Liver (tissue), 10 donors: Measurements from ENCODE around the gene ZNF878. TPM values are rescaled to one million over a fixed set of nuclear protein-coding genes. Genes with fewer than 3 reads are reported as not detected.

Experiments
- DNase-seq: peaks from one replicate; pipeline ENCODE4 v3.0.0-alpha.2; 2017; ENCODE audit warnings: low spot score
- H3K27ac ChIP-seq, 2 donors: one replicate each; pipeline ENCODE4 v1.7.0; 2013; ENCODE audit warnings: inconsistent platforms in 2 of 2, low read length in 2 of 2, control low read depth in 1 of 2, low read depth in 1 of 2, mild to moderate bottlenecking in 1 of 2
- H3K27me3 ChIP-seq, 4 donors: one replicate each; pipeline versions ENCODE4 v1.6.1 to v1.7.0; 2013; ENCODE audit warnings: low read length in 3 of 4, inconsistent platforms in 1 of 4, mild to moderate bottlenecking in 1 of 4, moderate library complexity in 1 of 4; ENCODE audit not compliant: control insufficient read depth in 4 of 4, insufficient read depth in 4 of 4
- H3K36me3 ChIP-seq, 4 donors: one replicate each; pipeline versions ENCODE4 v1.6.1 to v1.7.0; 2013; ENCODE audit warnings: low read length in 3 of 4, mild to moderate bottlenecking in 3 of 4, low read depth in 1 of 4, moderate library complexity in 1 of 4; ENCODE audit not compliant: control insufficient read depth in 4 of 4, insufficient read depth in 3 of 4
- H3K4me1 ChIP-seq, 4 donors: one replicate each; pipeline versions ENCODE4 v1.6.1 to v1.7.0; 2013; ENCODE audit warnings: low read length in 3 of 4, mild to moderate bottlenecking in 3 of 4, moderate library complexity in 1 of 4; ENCODE audit not compliant: control insufficient read depth in 4 of 4, insufficient read depth in 4 of 4
- H3K4me3 ChIP-seq, 3 donors: one replicate each; pipeline versions ENCODE4 v1.6.1 to v1.7.0; 2013; ENCODE audit warnings: low read length in 3 of 3, control low read depth in 1 of 3, low read depth in 1 of 3, mild to moderate bottlenecking in 1 of 3
- H3K9ac ChIP-seq, 2 donors: one replicate each; pipeline ENCODE4 v1.7.0; 2013; ENCODE audit warnings: low read length in 2 of 2, mild to moderate bottlenecking in 2 of 2, moderate library complexity in 2 of 2, control low read depth in 1 of 2, low read depth in 1 of 2
- H3K9me3 ChIP-seq, 4 donors: one replicate each; pipeline versions ENCODE4 v1.6.1 to v1.7.0; 2013; ENCODE audit warnings: low read length in 3 of 4; ENCODE audit not compliant: control insufficient read depth in 4 of 4
- ATF3 ChIP-seq: IDR thresholded peaks from 2 replicates; pipeline ENCODE4 v1.6.1; 2016; ENCODE audit warnings: antibody characterized with exemption
- FOXA1 ChIP-seq: IDR thresholded peaks from 2 replicates; pipeline ENCODE4 v1.6.1; 2016; ENCODE audit warnings: antibody characterized with exemption
- GABPA ChIP-seq, 2 donors: IDR thresholded peaks in 1 of 2; conservative IDR thresholded peaks in 1 of 2; 2 replicates each; pipeline ENCODE4 v1.6.1; 2016; ENCODE audit warnings: antibody characterized with exemption in 2 of 2, mild to moderate bottlenecking in 1 of 2, moderate library complexity in 1 of 2
- HNF4G ChIP-seq: IDR thresholded peaks from 2 replicates; pipeline ENCODE4 v1.6.1; 2016; ENCODE audit warnings: antibody characterized with exemption
- JUND ChIP-seq, 2 donors: IDR thresholded peaks; 2 replicates each; pipeline ENCODE4 v1.6.1; 2016; ENCODE audit warnings: antibody characterized with exemption in 2 of 2
- NR2F2 ChIP-seq: IDR thresholded peaks from 2 replicates; pipeline ENCODE4 v1.6.1; 2016; ENCODE audit warnings: antibody characterized with exemption
- RAD21 ChIP-seq, 2 donors: IDR thresholded peaks; 2 replicates each; pipeline ENCODE4 v1.6.1; 2016; ENCODE audit warnings: antibody characterized with exemption in 2 of 2, mild to moderate bottlenecking in 2 of 2
- REST ChIP-seq: IDR thresholded peaks from 2 replicates; pipeline ENCODE4 v1.6.1; 2016; ENCODE audit warnings: antibody characterized with exemption, mild to moderate bottlenecking
- RXRA ChIP-seq, 2 donors: IDR thresholded peaks; 2 replicates each; pipeline ENCODE4 v1.6.1; 2017 to 2018; ENCODE audit warnings: antibody characterized with exemption in 2 of 2, mild to moderate bottlenecking in 1 of 2
- SP1 ChIP-seq: IDR thresholded peaks from 2 replicates; pipeline ENCODE4 v1.6.1; 2018; ENCODE audit warnings: antibody characterized with exemption, mild to moderate bottlenecking
- TAF1 ChIP-seq: conservative IDR thresholded peaks from 2 replicates; pipeline ENCODE4 v1.6.1; 2016; ENCODE audit warnings: antibody characterized with exemption, mild to moderate bottlenecking
- ZBTB33 ChIP-seq: IDR thresholded peaks from 2 replicates; pipeline ENCODE4 v1.6.1; 2016; ENCODE audit warnings: antibody characterized with exemption
- WGBS: extraction: QIAGEN DNeasy Blood & Tissue Kit; methylation state at CpG from one replicate; pipeline ENCODE4 v1.1.7; 2013; 5-methylcytosine and 5-hydroxymethylcytosine counted together
- polyA plus RNA-seq, 2 donors: library from polyadenylated mRNA; stranded (reverse) in 1 of 2; unstranded in 1 of 2; fragments of 200-250 nt in 1 of 2; fragments of >200 nt in 1 of 2; fragmentation: Nextera tagmentation in 1 of 2; extraction: Ambion mirVana in 1 of 2; gene quantifications; one replicate each; pipeline versions ENCODE4 v1.2.1 to v1.2.3, GENCODE V29; 2013 to 2015
- small RNA-seq: library from RNA; depleted of rRNA; stranded (forward); fragments of <200 nt; gene quantifications from one replicate; pipeline ENCODE3, GENCODE V24; 2014
- total RNA-seq, 2 donors: library from RNA; depleted of rRNA; stranded (reverse); fragments of >200 nt; gene quantifications; one replicate each; pipeline ENCODE4 v1.2.3, GENCODE V29; 2014
- donor health status: healthy.
- donor health status: healthy.
- donor health status: healthy.
- donor health status: healthy.
- donor health status: healthy.

The ZNF878 gene
- total and polyA plus RNA-seq, 4 donors = 0.25 to 0.33 TPM; not detected in 2

- no peak for TF ChIP-seq FOXA1
- TF ChIP-seq NR2F2 = no peak
- no peak for TF ChIP-seq TAF1
- TF ChIP-seq ZBTB33 = no peak
- H3K4me1 ChIP-seq = no peaks in the 10 kb centered on the region
- H3K27me3 ChIP-seq = no peaks in the 10 kb centered on the region
- H3K4me3 ChIP-seq = no peak overlapping the region
- H3K9ac ChIP-seq = no peak overlapping the region
- peaks cover 0 to 3% (median 0%) of the 10 kb centered on the region in 4 donors for H3K36me3 ChIP-seq
- 88% methylated on average over 9 of the region's 9 CpGs for WGBS
- DNase-seq = no peak
- H3K9me3 ChIP-seq = peaks cover 0 to 2% (median 1%) of the 10 kb centered on the region in 4 donors
- no peak overlapping the region for H3K27ac ChIP-seq
These were observed 52.4 kb downstream of the ZNF878 start for GRCh38 chr19:12000152-12000981.

GRCh38 chr19:11995174-11995573, 57.6 kb downstream of the ZNF878 start:
- Histone ChIP-seq H3K9ac (no peak overlapping the region), H3K27ac (no peak overlapping the region), H3K27me3 (no peaks in the 10 kb centered on the region), H3K36me3 (no peaks in the 10 kb centered on the region), H3K4me3 (no peak overlapping the region), H3K9me3 (no peaks in the 10 kb centered on the region), H3K4me1 (no peaks in the 10 kb centered on the region)
- DNase-seq = no peak
- WGBS = 92% methylated on average over 1 of the region's 1 CpG
- TF ChIP-seq SP1 (no peak), FOXA1 (no peak), NR2F2 (no peak), ATF3 (no peak), GABPA (IDR thresholded peaks at IDR 0.05 in 1 of 2, conservative IDR thresholded peaks at IDR 0.05 in 1 of 2) (no peak), RXRA (IDR thresholded peaks at IDR 0.05) (no peak), TAF1 (no peak), JUND (IDR thresholded peaks at IDR 0.05) (no peak), HNF4G (no peak), RAD21 (IDR thresholded peaks at IDR 0.05) (no peak), REST (no peak)

Small RNAs within 50 kb of the gene (small RNA-seq; reads per million reads assigned to genes)
- gene RF00019 (not detected), gene RNA5SP464 (not detected), gene RNA5SP465 (not detected), gene RNA5SP466 (not detected)

Other genes with a start within 250 kb of the ZNF878 start
- 1 to 10 TPM; 7.2 to 8.5 TPM for gene ZNF440, start 238.7 kb downstream of the ZNF878 start, total RNA-seq
- 1 to 10 TPM; 1.3 to 1.5 TPM for gene ZNF440, start 238.7 kb downstream of the ZNF878 start, polyA plus RNA-seq
- 1 to 10 TPM; 2.0 to 2.4 TPM for gene ZNF439, start 204.2 kb downstream of the ZNF878 start, total RNA-seq
- under 1 TPM; 0.33 to 0.61 TPM for gene ZNF439, start 204.2 kb downstream of the ZNF878 start, polyA plus RNA-seq
- 10 to 100 TPM; 11.8 to 12.0 TPM for gene ZNF69, start 165.2 kb downstream of the ZNF878 start, total RNA-seq
- 1 to 10 TPM; 2.5 to 5.9 TPM for gene ZNF69, start 165.2 kb downstream of the ZNF878 start, polyA plus RNA-seq
- gene ZNF700, start 127.9 kb downstream of the ZNF878 start, total RNA-seq = 10 to 100 TPM in 1 of 2 donors, 1 to 10 TPM in 1; 8.9 to 13.7 TPM
- gene ZNF700, start 127.9 kb downstream of the ZNF878 start, polyA plus RNA-seq = 1 to 10 TPM; 3.1 to 4.5 TPM
- gene ZNF763, start 87.9 kb downstream of the ZNF878 start, total RNA-seq = 1 to 10 TPM; 1.3 TPM
- gene ZNF763, start 87.9 kb downstream of the ZNF878 start, polyA plus RNA-seq = under 1 TPM; 0.31 to 0.54 TPM
- gene ZNF433, start 17.3 kb downstream of the ZNF878 start, total RNA-seq = 1 to 10 TPM; 1.8 to 4.7 TPM
- gene ZNF433, start 17.3 kb downstream of the ZNF878 start, polyA plus RNA-seq = 1 to 10 TPM; 1.3 to 3.2 TPM
- 1 to 10 TPM; 4.4 to 5.6 TPM for gene ZNF844, start 11.8 kb upstream of the ZNF878 start, total RNA-seq
- 1 to 10 TPM in 1 of 2 donors, under 1 TPM in 1; 0.72 to 1.4 TPM for gene ZNF844, start 11.8 kb upstream of the ZNF878 start, polyA plus RNA-seq
- gene ZNF20, start 87.4 kb upstream of the ZNF878 start, total RNA-seq = 1 to 10 TPM; 1.2 to 1.8 TPM
- gene ZNF20, start 87.4 kb upstream of the ZNF878 start, polyA plus RNA-seq = 1 to 10 TPM in 1 of 2 donors, under 1 TPM in 1; 0.13 to 1.0 TPM
- 1 to 10 TPM; 2.5 to 3.8 TPM for gene ZNF625, start 103.8 kb upstream of the ZNF878 start, total RNA-seq
- gene ZNF625, start 103.8 kb upstream of the ZNF878 start, polyA plus RNA-seq = under 1 TPM in 1 of 2 donors, not detected in 1; 0.20 TPM
- 1 to 10 TPM; 4.5 to 5.8 TPM for gene ZNF136, start 110.1 kb upstream of the ZNF878 start, total RNA-seq
- gene ZNF136, start 110.1 kb upstream of the ZNF878 start, polyA plus RNA-seq = 1 to 10 TPM in 1 of 2 donors, under 1 TPM in 1; 0.92 to 2.1 TPM
- 10 to 100 TPM in 1 of 2 donors, 1 to 10 TPM in 1; 7.1 to 17.9 TPM for gene ZNF44, start 241.9 kb upstream of the ZNF878 start, total RNA-seq
- 1 to 10 TPM; 4.1 to 6.6 TPM for gene ZNF44, start 241.9 kb upstream of the ZNF878 start, polyA plus RNA-seq